ENCODE data around the gene MST1R. TPM values are rescaled to one million over a fixed set of nuclear protein-coding genes. Genes with fewer than 3 reads are reported as not detected.
A peak's percentile ranks its signal among the peaks of the same experiment; 100 is the strongest.

MST1R gene
- total and polyA plus RNA-seq, 2 of the 4 experiments (the other 2 are of a cell fraction) = under 0.01 to 0.14 TPM

GRCh38 chr3:49916686-49917085 lies 13.0 kb upstream of the MST1R start:
- 72% methylated on average over 2 of the region's 5 CpGs; no CpG with 5 or more reads in 1 of the 2 experiments for WGBS, 2 experiments (ENCODE audit: extremely low coverage in 2 of 2, insufficient read length in 1 of 2)
- intact Hi-C loops (cut with micrococcal nuclease) (no loop called here), dilution Hi-C loops (cut with HindIII; ENCODE audit: low sequenced_read_pairs, unreplicated experiment) (no loop called here), in situ Hi-C loops (cut with MboI; ENCODE audit: low sequenced_read_pairs) (no loop called here)
- Histone ChIP-seq H2BK5ac (ENCODE audit: low read depth, low read length, poor library complexity, severe bottlenecking) (no peak overlapping the region), H4K8ac (ENCODE audit: low read depth in 2 of 2, low read length in 2 of 2) (no peak overlapping the region), H4K91ac (ENCODE audit: insufficient read depth, low read depth, low read length) (no peak overlapping the region), H3K14ac (replicated peaks; ENCODE audit: low read depth, low read length) (peak overlapping the region; percentile 66; the same call in 1 of the 2 replicates), H2AK9ac (replicated peaks; ENCODE audit: low read depth, low read length, poor library complexity) (peak overlapping the region; percentile 31), H2AFZ (replicated peaks; ENCODE audit: low read length, poor library complexity) (peak overlapping the region; percentile 48), H2BK15ac (ENCODE audit: low read depth, low read length) (no peak overlapping the region), H3K27me3 (ENCODE audit: control insufficient read depth, insufficient read depth, low read length) (no peaks in the 10 kb centered on the region), H3K56ac (ENCODE audit: extremely low read depth, insufficient read depth, low read length) (no peak overlapping the region), H2BK120ac (ENCODE audit: low read depth, low read length) (no peak overlapping the region), H3K79me1 (ENCODE audit: low read depth in 1 of 2, low read length in 2 of 2) (peaks cover 0 to 6% of the 10 kb centered on the region in 2 experiments; a peak in 2 of 4 replicates), H3K4me3 (ENCODE audit: insufficient read depth, low read depth, low read length) (no peak overlapping the region), H3K9me3 (ENCODE audit: control insufficient read depth, insufficient read depth, low read length) (no peaks in the 10 kb centered on the region), H2AK5ac (ENCODE audit: low read depth, low read length) (no peak overlapping the region), H4K5ac (ENCODE audit: low read depth, low read length) (no peak overlapping the region), H3K18ac (ENCODE audit: low read depth, low read length) (no peak overlapping the region), H4K20me1 (ENCODE audit: insufficient read depth, low read length) (peaks cover 4% of the 10 kb centered on the region; the same call in 1 of the 2 replicates), H3K9ac (ENCODE audit: low read depth, low read length) (no peak overlapping the region), H3K4me1 (ENCODE audit: control insufficient read depth, insufficient read depth, low read length) (no peaks in the 10 kb centered on the region), H3K4me2 (ENCODE audit: low read depth, low read length) (no peak overlapping the region), H2BK20ac (ENCODE audit: low read depth, low read length) (no peak overlapping the region), H3K23ac (ENCODE audit: low read depth, low read length) (no peak overlapping the region), H3K36me3 (ENCODE audit: control insufficient read depth, insufficient read depth, low read length) (0 out of 2 replicates have a peak, but pooled peaks cover 5% of the 10 kb centered on the region), H3K9me1 (ENCODE audit: insufficient read depth, low read length) (peaks cover 7% of the 10 kb centered on the region; the same call in 1 of the 2 replicates), H3K27ac (ENCODE audit: insufficient read depth, low read length) (no peak overlapping the region), H3K4ac (ENCODE audit: low read depth, low read length) (no peak overlapping the region)
- BruUV-seq (replicated peaks) = no TSS peak
- DNase-seq = peak; percentile 45
- ATAC-seq (ENCODE audit: low read depth) = peak; percentile 51
- ChIA-PET CTCF (interaction anchor here (1.0 kb wide), 1 partner anchor 13 kb away, joined by 3 read pairs; the partner anchor contains the start of gene MON1A), POLR2A (ENCODE audit: unreplicated experiment) (no interaction called here)
- no peak for TF ChIP-seq BHLHE40 (IDR thresholded peaks at IDR 0.05; ENCODE audit: low read depth, low read length)
- peak; percentile 99 for TF ChIP-seq CEBPB (IDR thresholded peaks at IDR 0.05; ENCODE audit: low read depth, low read length)
- TF ChIP-seq POLR2A (IDR thresholded peaks at IDR 0.05; ENCODE audit: low read depth, low read length) = no peak
